ENCODE measurements around the gene OR2F2.

The OR2F2 gene

DNA sequence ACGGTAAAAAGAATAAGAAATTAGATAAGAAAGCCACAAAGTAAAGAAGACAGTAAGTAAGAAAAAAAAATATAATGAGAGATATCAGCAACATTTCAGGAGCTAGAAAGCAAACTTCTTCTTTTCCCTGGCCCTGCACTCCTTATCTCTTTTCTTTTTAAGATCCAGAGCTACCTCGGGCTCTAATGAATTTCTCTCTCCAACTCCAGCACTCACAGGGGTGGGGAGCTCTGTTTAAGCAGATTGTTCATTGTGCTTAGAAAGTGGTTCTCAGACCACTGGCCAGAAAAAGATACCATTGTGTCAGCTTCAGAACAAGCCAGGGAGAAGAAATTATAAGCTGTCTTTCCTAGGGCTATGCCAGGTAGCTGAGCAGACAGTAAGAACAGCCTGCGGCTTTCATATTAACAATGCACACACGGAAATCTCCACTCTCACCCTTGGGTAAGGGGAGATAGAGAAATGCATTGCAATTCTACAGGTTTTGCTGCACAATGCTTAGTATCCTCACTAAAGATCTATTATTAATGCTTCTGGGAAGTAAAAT lies 38.9 kb downstream of the OR2F2 start:
- no peak for DNase-seq
- H3K4me3 ChIP-seq (ENCODE audit: low read depth, low read length): no peak overlapping the region
- in situ Hi-C loops (cut with HindIII; ENCODE audit: low pct_ligation_motif_present, low sequenced_read_pairs): no loop called here
- H3K36me3 ChIP-seq (replicated peaks): no peaks in the 10 kb centered on the region
- H3K27me3 ChIP-seq (replicated peaks): no peaks in the 10 kb centered on the region
- H3K27ac ChIP-seq: no peak overlapping the region
- no peak for TF ChIP-seq CTCF (IDR thresholded peaks at IDR 0.05; ENCODE audit: low read depth, low read length, missing control alignments)

GRCh38 chr7:143974459-143974858 lies 39.4 kb downstream of the OR2F2 start:
- in situ Hi-C loops (cut with HindIII; ENCODE audit: low pct_ligation_motif_present, low sequenced_read_pairs): no loop called here
- no peak for DNase-seq
- Histone ChIP-seq H3K27me3 (replicated peaks) (no peaks in the 10 kb centered on the region), H3K27ac (no peak overlapping the region), H3K4me3 (ENCODE audit: low read depth, low read length) (no peak overlapping the region), H3K36me3 (replicated peaks) (no peaks in the 10 kb centered on the region)
- no peak for TF ChIP-seq CTCF (IDR thresholded peaks at IDR 0.05; ENCODE audit: low read depth, low read length, missing control alignments)

- TF ChIP-seq CTCF (IDR thresholded peaks at IDR 0.05; ENCODE audit: low read depth, low read length, missing control alignments): peak; percentile 32
- DNase-seq: no peak
- Histone ChIP-seq H3K36me3 (replicated peaks) (no peaks in the 10 kb centered on the region), H3K27ac (no peak overlapping the region), H3K4me3 (ENCODE audit: low read depth, low read length) (no peak overlapping the region), H3K27me3 (replicated peaks) (no peaks in the 10 kb centered on the region)
- in situ Hi-C loops (cut with HindIII; ENCODE audit: low pct_ligation_motif_present, low sequenced_read_pairs): no loop called here
These were observed 40.6 kb downstream of the OR2F2 start for GRCh38 chr7:143975617-143976016.

DNA sequence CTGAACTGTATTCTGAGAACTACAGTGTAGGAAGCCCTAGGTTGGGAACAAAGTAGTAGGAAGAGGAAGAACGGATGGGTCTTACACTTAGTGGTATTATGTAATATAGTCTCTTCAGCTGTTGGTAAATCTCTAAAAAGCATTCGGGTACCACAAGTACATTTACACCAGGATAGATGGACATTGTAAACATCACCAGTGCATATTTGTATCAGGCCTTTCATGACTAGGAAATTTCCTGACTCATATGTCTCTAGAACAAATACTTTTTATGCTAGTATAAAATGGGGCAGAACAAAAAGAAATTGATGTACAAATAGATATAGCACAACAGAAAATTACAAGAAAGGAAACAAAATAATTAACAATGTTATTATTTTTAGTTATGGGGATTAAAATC lies 43.6 kb downstream of the OR2F2 start:
- TF ChIP-seq CTCF (IDR thresholded peaks at IDR 0.05; ENCODE audit: low read depth, low read length, missing control alignments): no peak
- in situ Hi-C loops (cut with HindIII; ENCODE audit: low pct_ligation_motif_present, low sequenced_read_pairs): no loop called here
- no peak for DNase-seq
- H3K4me3 ChIP-seq (ENCODE audit: low read depth, low read length): no peak overlapping the region
- H3K36me3 ChIP-seq (replicated peaks): no peaks in the 10 kb centered on the region
- peak overlapping the region; percentile 63 for H3K27ac ChIP-seq
- H3K27me3 ChIP-seq (replicated peaks): no peaks in the 10 kb centered on the region

- no peak for TF ChIP-seq CTCF (IDR thresholded peaks at IDR 0.05; ENCODE audit: low read depth, low read length, missing control alignments)
- Histone ChIP-seq H3K4me3 (ENCODE audit: low read depth, low read length) (no peak overlapping the region), H3K27me3 (replicated peaks) (no peaks in the 10 kb centered on the region), H3K36me3 (replicated peaks) (no peaks in the 10 kb centered on the region), H3K27ac (peak overlapping the region; percentile 63)
- in situ Hi-C loops (cut with HindIII; ENCODE audit: low pct_ligation_motif_present, low sequenced_read_pairs): no loop called here
- DNase-seq: peak; percentile 47
These were observed 44.3 kb downstream of the OR2F2 start for GRCh38 chr7:143979359-143979758.

GRCh38 chr7:143979998-143980397 lies 45.0 kb downstream of the OR2F2 start:
- Histone ChIP-seq H3K4me3 (ENCODE audit: low read depth, low read length) (no peak overlapping the region), H3K36me3 (replicated peaks) (no peaks in the 10 kb centered on the region), H3K27ac (peak overlapping the region; percentile 63), H3K27me3 (replicated peaks) (no peaks in the 10 kb centered on the region)
- in situ Hi-C loops (cut with HindIII; ENCODE audit: low pct_ligation_motif_present, low sequenced_read_pairs): no loop called here
- no peak for TF ChIP-seq CTCF (IDR thresholded peaks at IDR 0.05; ENCODE audit: low read depth, low read length, missing control alignments)
- no peak for DNase-seq
